Neural progenitor cell (in vitro differentiated cells): Measurements from ENCODE around the gene TMED7. TPM values are rescaled to one million over a fixed set of nuclear protein-coding genes. Genes with fewer than 3 reads are reported as not detected.

Experiments used
- DNase-seq: peaks from one replicate; pipeline ENCODE4 v3.0.0-alpha.2; 2016; ENCODE audit warnings: low spot score
- H2AFZ ChIP-seq: fragments of 200-600 bp; sonication (generic); replicated peaks from 2 replicates; pipeline ENCODE4 v1.6.1; 2016; ENCODE audit warnings: antibody characterized with exemption
- H3F3A ChIP-seq: fragments of 200-600 bp; sonication (generic); 2 replicates; pipeline ENCODE4 v1.6.1; 2016; ENCODE audit warnings: antibody characterized with exemption, low read depth
- H3K27ac ChIP-seq: fragments of 200-600 bp; sonication (generic); 2 replicates; pipeline ENCODE4 v1.5.1; 2016; ENCODE audit warnings: mild to moderate bottlenecking
- H3K27me3 ChIP-seq: fragments of 200-600 bp; sonication (generic); 2 replicates; pipeline ENCODE4 v1.6.1; 2016; ENCODE audit warnings: mild to moderate bottlenecking, moderate library complexity
- H3K36me3 ChIP-seq: fragments of 200-600 bp; sonication (generic); 2 replicates; pipeline ENCODE4 v1.5.1; 2016
- H3K4me1 ChIP-seq: fragments of 200-600 bp; sonication (generic); 2 replicates; pipeline ENCODE4 v1.6.1; 2016; ENCODE audit warnings: mixed run types
- H3K4me2 ChIP-seq: fragments of 200-600 bp; sonication (generic); 2 replicates; pipeline ENCODE4 v1.6.1; 2016
- H3K4me3 ChIP-seq: fragments of 200-600 bp; sonication (generic); 2 replicates; pipeline ENCODE4 v1.5.1; 2016
- H3K79me2 ChIP-seq: fragments of 200-600 bp; sonication (generic); 2 replicates; pipeline ENCODE4 v1.6.1; 2016; ENCODE audit warnings: low read depth
- H3K9ac ChIP-seq: fragments of 200-600 bp; sonication (generic); 2 replicates; pipeline ENCODE4 v1.6.1; 2016
- H3K9me3 ChIP-seq: fragments of 200-600 bp; sonication (generic); 2 replicates; pipeline ENCODE4 v1.5.1; 2016; ENCODE audit warnings: low read depth
- H4K20me1 ChIP-seq: fragments of 200-600 bp; sonication (generic); 2 replicates; pipeline ENCODE4 v1.6.1; 2016; ENCODE audit warnings: low read depth
- H3K27ac Mint-ChIP-seq: 3 replicates; pipeline ENCODE4 v1.8.0; 2021; ENCODE audit warnings: mixed read lengths
- H3K27me3 Mint-ChIP-seq: 2 replicates; pipeline ENCODE4 v1.8.0; 2022; ENCODE audit warnings: low read depth, mild to moderate bottlenecking, inconsistent platforms, moderate library complexity, mixed read lengths; ENCODE audit not compliant: insufficient read depth
- H3K36me3 Mint-ChIP-seq: 3 replicates; pipeline ENCODE4 v1.8.0; 2021; ENCODE audit warnings: mixed read lengths
- H3K4me1 Mint-ChIP-seq: 3 replicates; pipeline ENCODE4 v1.8.0; 2021; ENCODE audit warnings: mixed read lengths
- H3K4me3 Mint-ChIP-seq: 3 replicates; pipeline ENCODE4 v1.8.0; 2021; ENCODE audit warnings: mild to moderate bottlenecking, moderate library complexity, mixed read lengths
- H3K9me3 Mint-ChIP-seq: 3 replicates; pipeline ENCODE4 v1.8.0; 2020; ENCODE audit warnings: mixed read lengths
- CTCF ChIP-seq: fragments of 200-600 bp; sonication (generic); IDR thresholded peaks from 2 replicates; pipeline ENCODE4 v1.5.1; 2017; ENCODE audit warnings: antibody characterized with exemption, mild to moderate bottlenecking
- EZH2 ChIP-seq: fragments of 200-600 bp; sonication (generic); IDR thresholded peaks from 2 replicates; pipeline ENCODE4 v1.6.1; 2017; ENCODE audit warnings: antibody characterized with exemption, mild to moderate bottlenecking, moderate library complexity
- EZH2phosphoT487 ChIP-seq: fragments of 200-600 bp; sonication (generic); IDR thresholded peaks from 2 replicates; pipeline ENCODE4 v1.6.1; 2017; ENCODE audit warnings: antibody characterized with exemption
- total RNA-seq: library from RNA; depleted of rRNA; stranded (reverse); fragments of >200 nt; gene quantifications from 2 replicates; pipeline ENCODE4 v1.2.3, GENCODE V29; 2015; ENCODE audit warnings: low replicate concordance

The TMED7 gene
- total RNA-seq, 1 donor from 2014 or later: 112 TPM

DNA sequence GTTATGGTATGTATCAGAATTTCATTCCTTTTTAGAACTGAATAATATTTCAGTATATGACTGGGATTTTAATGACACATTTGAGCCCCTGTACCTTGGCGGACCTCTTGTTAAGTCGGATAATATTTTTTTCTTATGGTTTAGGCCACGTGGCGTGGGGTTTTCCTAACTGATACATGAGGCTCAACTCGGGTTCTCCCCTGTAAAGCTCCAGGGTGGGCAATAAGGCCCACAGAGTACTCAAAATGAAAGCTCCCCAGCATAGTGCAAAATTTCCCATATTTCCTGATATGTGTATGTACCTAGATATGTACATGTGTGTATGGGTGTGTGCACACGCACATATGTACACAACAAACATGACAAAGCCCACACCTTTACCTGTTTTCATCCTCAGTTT lies 48.1 kb downstream of the TMED7 start:
- Histone ChIP-seq H3K4me2 (no peak overlapping the region), H3K36me3 (no peaks in the 10 kb centered on the region), H3K27me3 (no peaks in the 10 kb centered on the region), H3K4me3 (no peak overlapping the region), H3K79me2 (no peaks in the 10 kb centered on the region), H2AFZ (no peak overlapping the region), H3K4me1 (no peaks in the 10 kb centered on the region), H3K9ac (no peak overlapping the region), H3K27ac (no peak overlapping the region), H4K20me1 (no peaks in the 10 kb centered on the region), H3F3A (no peaks in the 10 kb centered on the region), H3K9me3 (no peaks in the 10 kb centered on the region)
- H3K4me1 Mint-ChIP-seq: peaks cover 3% of the 10 kb centered on the region
- no peak for TF ChIP-seq EZH2phosphoT487
- no peak for TF ChIP-seq EZH2
- TF ChIP-seq CTCF: no peak
- H3K9me3 Mint-ChIP-seq: peaks cover 4% of the 10 kb centered on the region
- DNase-seq: no peak
- peaks cover 2% of the 10 kb centered on the region for H3K27me3 Mint-ChIP-seq
- no peaks in the 10 kb centered on the region for H3K36me3 Mint-ChIP-seq
- no peak overlapping the region for H3K4me3 Mint-ChIP-seq
- H3K27ac Mint-ChIP-seq: no peak overlapping the region

DNA sequence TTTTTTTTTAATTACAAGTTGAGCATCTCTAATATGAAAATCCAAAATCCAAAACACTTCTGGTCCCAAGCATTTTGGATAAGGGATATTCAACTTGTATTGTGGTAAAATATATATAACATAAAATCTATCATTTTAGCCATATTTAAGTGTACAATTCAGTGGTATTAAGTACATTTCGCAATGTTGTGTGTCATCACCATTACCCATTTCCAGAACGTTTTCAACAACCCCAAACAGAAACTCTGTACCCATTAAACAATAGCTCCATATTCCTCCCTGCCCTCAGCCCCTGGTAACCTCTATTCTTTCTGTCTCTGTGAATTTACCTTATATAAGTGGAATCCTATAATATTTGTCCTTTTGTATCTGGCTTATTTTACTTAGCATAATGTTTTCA lies 48.5 kb downstream of the TMED7 start:
- peaks cover 2% of the 10 kb centered on the region for H3K27me3 Mint-ChIP-seq
- peaks cover 4% of the 10 kb centered on the region for H3K9me3 Mint-ChIP-seq
- no peaks in the 10 kb centered on the region for H3K79me2 ChIP-seq

GRCh38 chr5:115575167-115576070 lies 50.4 kb downstream of the TMED7 start:
- H3K9me3 Mint-ChIP-seq: peaks cover 4% of the 10 kb centered on the region
- Histone ChIP-seq H3F3A (peaks cover 9% of the 10 kb centered on the region), H3K36me3 (no peaks in the 10 kb centered on the region), H3K4me3 (no peak overlapping the region), H3K27ac (no peak overlapping the region), H3K9me3 (no peaks in the 10 kb centered on the region), H4K20me1 (no peaks in the 10 kb centered on the region), H3K27me3 (no peaks in the 10 kb centered on the region), H2AFZ (no peak overlapping the region), H3K9ac (no peak overlapping the region), H3K4me2 (no peak overlapping the region), H3K79me2 (no peaks in the 10 kb centered on the region), H3K4me1 (peaks cover 13% of the 10 kb centered on the region)
- H3K4me1 Mint-ChIP-seq: peaks cover 13% of the 10 kb centered on the region
- peaks cover 2% of the 10 kb centered on the region for H3K27me3 Mint-ChIP-seq
- DNase-seq: no peak
- no peak overlapping the region for H3K4me3 Mint-ChIP-seq
- no peak overlapping the region for H3K27ac Mint-ChIP-seq
- no peaks in the 10 kb centered on the region for H3K36me3 Mint-ChIP-seq
- no peak for TF ChIP-seq EZH2
- no peak for TF ChIP-seq CTCF
- TF ChIP-seq EZH2phosphoT487: no peak

More for the DNA sequence above, 48.5 kb downstream of the TMED7 start:
- no peak for TF ChIP-seq EZH2phosphoT487
- no peak for TF ChIP-seq EZH2
- no peak for TF ChIP-seq CTCF
- Histone ChIP-seq H3K4me3 (no peak overlapping the region), H3K4me2 (no peak overlapping the region), H3K27ac (no peak overlapping the region), H3K9ac (no peak overlapping the region), H3K36me3 (no peaks in the 10 kb centered on the region), H4K20me1 (no peaks in the 10 kb centered on the region), H3F3A (no peaks in the 10 kb centered on the region), H3K27me3 (no peaks in the 10 kb centered on the region), H3K9me3 (no peaks in the 10 kb centered on the region), H2AFZ (no peak overlapping the region), H3K4me1 (no peaks in the 10 kb centered on the region)
- Mint-ChIP-seq H3K36me3 (no peaks in the 10 kb centered on the region), H3K27ac (no peak overlapping the region), H3K4me1 (peaks cover 6% of the 10 kb centered on the region), H3K4me3 (no peak overlapping the region)
- DNase-seq: no peak
